ENCODE data around the gene RNU6-9. TPM values are rescaled to one million over a fixed set of nuclear protein-coding genes. Genes with fewer than 3 reads are reported as not detected.

Gene RNU6-9
- total RNA-seq, 1 experiment from 2014 or later: not detected

- no TSS peak for BruUV-seq (replicated peaks)
- Histone ChIP-seq H3K9me3 (ENCODE audit: low read length) (no peaks in the 10 kb centered on the region), H3K27me3 (ENCODE audit: low read length) (no peaks in the 10 kb centered on the region), H3F3A (ENCODE audit: low read length, unreplicated experiment) (peaks cover 3% of the 10 kb centered on the region), H3K9ac (ENCODE audit: low read length) (no peak overlapping the region), H2AFZ (ENCODE audit: low read length) (no peak overlapping the region), H3K27ac (ENCODE audit: low read length) (no peak overlapping the region), H4K20me1 (ENCODE audit: low read length) (no peaks in the 10 kb centered on the region), H3K9me2 (replicated peaks; ENCODE audit: low read length) (no peaks in the 10 kb centered on the region), H3K4me1 (ENCODE audit: insufficient read depth, low read length) (no peaks in the 10 kb centered on the region), H3K36me3 (ENCODE audit: low read depth, low read length) (no peaks in the 10 kb centered on the region), H3K4me2 (ENCODE audit: low read length) (no peak overlapping the region), H3K79me2 (ENCODE audit: low read length) (peaks cover under 1% of the 10 kb centered on the region), H3K4me3 (ENCODE audit: low read length) (no peak overlapping the region)
- no peak for DNase-seq
- intact Hi-C loops (cut with micrococcal nuclease): no loop called here
- TF ChIP-seq CTCF (conservative IDR thresholded peaks at IDR 0.05; ENCODE audit: low read depth, low read length) (0 out of 2 replicates have a peak, but pooled peaks have one; percentile 21), EZH2 (IDR thresholded peaks at IDR 0.05; ENCODE audit: low read length, unreplicated experiment) (no peak)
- no peak for ATAC-seq
- POLR2A ChIA-PET (ENCODE audit: unreplicated experiment): no interaction called here
- CTCF ChIA-PET: no interaction called here
Observed at GRCh38 chr19:897442-898039, 4.3 kb downstream of the RNU6-9 start.

- Histone ChIP-seq H3K36me3 (ENCODE audit: low read depth, low read length) (no peaks in the 10 kb centered on the region), H3K27me3 (ENCODE audit: low read length) (no peaks in the 10 kb centered on the region), H2AFZ (ENCODE audit: low read length) (no peak overlapping the region), H3K27ac (ENCODE audit: low read length) (no peak overlapping the region), H3K9me2 (replicated peaks; ENCODE audit: low read length) (no peaks in the 10 kb centered on the region), H3K4me1 (ENCODE audit: insufficient read depth, low read length) (no peaks in the 10 kb centered on the region), H3K9ac (ENCODE audit: low read length) (no peak overlapping the region), H4K20me1 (ENCODE audit: low read length) (no peaks in the 10 kb centered on the region), H3K9me3 (ENCODE audit: low read length) (no peaks in the 10 kb centered on the region), H3F3A (ENCODE audit: low read length, unreplicated experiment) (peaks cover 2% of the 10 kb centered on the region), H3K79me2 (ENCODE audit: low read length) (0 out of 2 replicates have a peak, but pooled peaks cover 3% of the 10 kb centered on the region), H3K4me3 (ENCODE audit: low read length) (no peak overlapping the region), H3K4me2 (ENCODE audit: low read length) (no peak overlapping the region)
- BruUV-seq (replicated peaks): no TSS peak
- ChIA-PET POLR2A (ENCODE audit: unreplicated experiment) (no interaction called here), CTCF (no interaction called here)
- DNase-seq (no peak), ATAC-seq (no peak)
- TF ChIP-seq EZH2 (IDR thresholded peaks at IDR 0.05; ENCODE audit: low read length, unreplicated experiment) (no peak), EZH2phosphoT487 (IDR thresholded peaks at IDR 0.05; ENCODE audit: borderline replicate concordance, low read length) (no peak), CTCF (conservative IDR thresholded peaks at IDR 0.05; ENCODE audit: low read depth, low read length) (no peak)
- intact Hi-C loops (cut with micrococcal nuclease): no loop called here
Observed at GRCh38 chr19:898663-899062, 5.4 kb downstream of the RNU6-9 start.

GRCh38 chr19:899336-900042 lies 6.2 kb downstream of the RNU6-9 start:
- ChIA-PET CTCF (no interaction called here), POLR2A (ENCODE audit: unreplicated experiment) (no interaction called here)
- TF ChIP-seq EZH2phosphoT487 (IDR thresholded peaks at IDR 0.05; ENCODE audit: borderline replicate concordance, low read length): no peak
- no peak for TF ChIP-seq CTCF (conservative IDR thresholded peaks at IDR 0.05; ENCODE audit: low read depth, low read length)
- no peak for TF ChIP-seq EZH2 (IDR thresholded peaks at IDR 0.05; ENCODE audit: low read length, unreplicated experiment)
- ATAC-seq (no peak), DNase-seq (no peak)
- Histone ChIP-seq H4K20me1 (ENCODE audit: low read length) (no peaks in the 10 kb centered on the region), H3K4me1 (ENCODE audit: insufficient read depth, low read length) (no peaks in the 10 kb centered on the region), H3K4me2 (ENCODE audit: low read length) (no peak overlapping the region), H3K79me2 (ENCODE audit: low read length) (peaks cover 9% of the 10 kb centered on the region; the same call in 1 of the 2 replicates), H3F3A (ENCODE audit: low read length, unreplicated experiment) (no peaks in the 10 kb centered on the region), H3K27me3 (ENCODE audit: low read length) (no peaks in the 10 kb centered on the region), H3K9me2 (replicated peaks; ENCODE audit: low read length) (no peaks in the 10 kb centered on the region), H2AFZ (ENCODE audit: low read length) (no peak overlapping the region), H3K27ac (ENCODE audit: low read length) (no peak overlapping the region), H3K9ac (ENCODE audit: low read length) (no peak overlapping the region), H3K9me3 (ENCODE audit: low read length) (no peaks in the 10 kb centered on the region), H3K4me3 (ENCODE audit: low read length) (no peak overlapping the region), H3K36me3 (ENCODE audit: low read depth, low read length) (no peaks in the 10 kb centered on the region)
- intact Hi-C loops (cut with micrococcal nuclease): no loop called here
- no TSS peak for BruUV-seq (replicated peaks)
